GM21447 (cell line): Measurements from ENCODE around the gene CNDP1.
A peak's percentile ranks its signal among the peaks of the same experiment; 100 is the strongest.

Experiments used
- ATAC-seq: cut with Tn5 transposase; IDR thresholded peaks from one replicate; pipeline ENCODE4 v1.9.1; 2021; ENCODE audit not compliant: unreplicated experiment

CNDP1 gene

GRCh38 chr18:74573053-74573452 is 38.8 kb downstream of the CNDP1 start:
- ATAC-seq: no peak

GRCh38 chr18:74574916-74575315 is 40.6 kb downstream of the CNDP1 start:
- no peak for ATAC-seq

- no peak for ATAC-seq
Measured at GRCh38 chr18:74577019-74577418, 42.7 kb downstream of the CNDP1 start.

- no peak for ATAC-seq
Measured at GRCh38 chr18:74579496-74580065, 45.3 kb downstream of the CNDP1 start.

- ATAC-seq: no peak
Measured at GRCh38 chr18:74582642-74583041, 48.3 kb downstream of the CNDP1 start.

- no peak for ATAC-seq
Measured at GRCh38 chr18:74587441-74587840, 53.1 kb downstream of the CNDP1 start.

- no peak for ATAC-seq
Measured at GRCh38 chr18:74589021-74589420, 54.7 kb downstream of the CNDP1 start.

- ATAC-seq: no peak
Measured at GRCh38 chr18:74589811-74590210, 55.5 kb downstream of the CNDP1 start.

GRCh38 chr18:74590671-74591070 is 56.4 kb downstream of the CNDP1 start:
- ATAC-seq: no peak

- no peak for ATAC-seq
Measured at GRCh38 chr18:74595431-74595830, 61.1 kb downstream of the CNDP1 start.

- ATAC-seq: peak; percentile 35
Measured at GRCh38 chr18:74597034-74597661, 62.8 kb downstream of the CNDP1 start.

GRCh38 chr18:74597662-74598349 is 63.5 kb downstream of the CNDP1 start, which contains the start of gene ZNF407:
TSS of gene ZNF407 (plus strand) at chr18:74597870. CDS start at chr18:74631020, 33,150 bp downstream.
- ATAC-seq: peak; percentile 77

GRCh38 chr18:74598350-74599001 is 64.2 kb downstream of the CNDP1 start:
- ATAC-seq: peak; percentile 56

GRCh38 chr18:74604361-74604760 is 70.1 kb downstream of the CNDP1 start:
- no peak for ATAC-seq

GRCh38 chr18:74604774-74605173 is 70.5 kb downstream of the CNDP1 start:
- ATAC-seq: no peak

- ATAC-seq: no peak
Measured at GRCh38 chr18:74608681-74609080, 74.4 kb downstream of the CNDP1 start.

GRCh38 chr18:74609535-74609934 is 75.2 kb downstream of the CNDP1 start:
- ATAC-seq: no peak

- ATAC-seq: no peak
Measured at GRCh38 chr18:74610051-74610615, 75.8 kb downstream of the CNDP1 start.

GRCh38 chr18:74610860-74611259 is 76.6 kb downstream of the CNDP1 start:
- ATAC-seq: no peak

GRCh38 chr18:74611765-74612164 is 77.5 kb downstream of the CNDP1 start:
- no peak for ATAC-seq

- no peak for ATAC-seq
Measured at GRCh38 chr18:74613381-74613780, 79.1 kb downstream of the CNDP1 start.
